T1000 (cell line): Measurements from ENCODE around the gene VAV3.

Experiments used
- DNase-seq: peaks from one replicate; lab custom pipeline; 2025; ENCODE audit warnings: mixed read lengths; lab: John Stamatoyannopoulos, UW

The VAV3 gene

DNA sequence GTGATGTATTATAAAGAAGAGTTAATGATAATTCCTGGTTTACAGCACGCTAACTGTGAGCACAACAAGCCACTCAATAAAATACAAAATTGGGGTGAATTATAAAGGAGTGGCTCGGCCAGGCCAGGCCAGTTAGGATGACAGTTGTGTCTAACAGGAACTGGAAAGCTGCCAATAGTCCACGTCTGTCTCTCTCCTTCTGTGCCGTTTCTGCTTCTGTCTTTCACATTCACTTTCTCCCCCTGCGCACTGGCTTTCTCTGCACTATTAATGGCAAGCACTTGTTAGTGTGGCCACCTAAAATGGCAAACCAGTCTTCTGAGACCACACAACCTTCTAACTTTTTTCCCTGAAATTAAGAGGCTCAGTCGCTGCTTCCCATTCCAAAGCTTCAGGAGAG is 429.9 kb downstream of the VAV3 start:
- DNase-seq = no peak

DNA sequence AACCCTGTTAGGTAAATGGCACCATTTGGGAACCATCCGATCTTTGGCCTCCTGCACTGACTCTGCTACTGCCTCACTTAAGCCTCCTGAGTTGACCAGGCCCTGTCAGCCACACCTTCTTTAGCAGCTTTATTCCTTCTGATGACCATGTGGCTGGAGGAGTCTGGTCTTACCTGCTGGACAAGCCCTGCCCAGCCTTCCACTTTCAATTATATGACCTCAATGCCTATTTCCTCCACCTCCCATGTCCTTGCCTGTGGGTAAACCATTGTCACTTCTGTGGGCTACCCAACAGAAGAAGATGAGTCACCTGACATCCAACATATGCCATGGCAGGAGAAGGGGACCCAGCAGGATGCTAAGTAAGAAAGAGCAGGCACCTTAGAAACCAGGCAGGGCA is 430.3 kb downstream of the VAV3 start:
- DNase-seq = no peak

DNA sequence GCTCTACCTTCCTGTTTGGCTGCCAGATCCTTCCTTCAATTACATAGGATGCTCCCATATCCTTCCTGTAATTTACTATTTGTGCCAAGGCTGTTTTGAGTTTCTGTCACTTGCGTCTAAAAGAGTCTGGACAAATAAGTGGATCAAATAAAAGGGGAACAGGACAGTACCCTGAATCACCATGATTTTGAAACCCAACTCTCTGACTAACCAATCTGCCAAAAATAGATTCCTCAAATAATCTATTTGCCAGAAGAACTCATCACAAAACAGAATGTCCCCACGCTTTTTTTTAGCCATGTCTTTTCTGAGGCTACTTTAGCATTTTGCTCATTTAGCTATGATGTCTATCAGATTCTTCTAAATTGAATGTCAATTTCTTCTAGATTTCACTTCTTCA is 431.5 kb downstream of the VAV3 start:
- DNase-seq = no peak

DNA sequence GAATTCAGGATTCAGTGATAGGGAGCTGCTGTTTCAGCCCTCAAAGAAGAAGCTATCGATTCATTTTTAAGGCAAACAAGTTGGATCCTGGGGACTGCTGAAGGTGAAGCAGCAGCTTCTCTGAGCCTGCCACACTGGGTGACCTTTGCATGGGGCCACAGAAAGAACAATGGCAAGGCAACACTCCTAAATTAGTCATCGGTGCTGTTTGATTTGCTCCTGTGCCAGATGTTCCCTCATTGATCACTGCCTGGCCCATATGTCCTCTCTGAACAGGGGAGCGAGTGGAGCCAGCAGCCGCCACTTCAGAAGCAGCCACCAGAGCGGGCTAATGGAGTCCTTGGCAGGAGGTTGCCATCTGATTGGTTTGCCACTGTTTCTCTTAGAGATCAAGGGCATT is 432.7 kb downstream of the VAV3 start:
- DNase-seq = no peak

DNA sequence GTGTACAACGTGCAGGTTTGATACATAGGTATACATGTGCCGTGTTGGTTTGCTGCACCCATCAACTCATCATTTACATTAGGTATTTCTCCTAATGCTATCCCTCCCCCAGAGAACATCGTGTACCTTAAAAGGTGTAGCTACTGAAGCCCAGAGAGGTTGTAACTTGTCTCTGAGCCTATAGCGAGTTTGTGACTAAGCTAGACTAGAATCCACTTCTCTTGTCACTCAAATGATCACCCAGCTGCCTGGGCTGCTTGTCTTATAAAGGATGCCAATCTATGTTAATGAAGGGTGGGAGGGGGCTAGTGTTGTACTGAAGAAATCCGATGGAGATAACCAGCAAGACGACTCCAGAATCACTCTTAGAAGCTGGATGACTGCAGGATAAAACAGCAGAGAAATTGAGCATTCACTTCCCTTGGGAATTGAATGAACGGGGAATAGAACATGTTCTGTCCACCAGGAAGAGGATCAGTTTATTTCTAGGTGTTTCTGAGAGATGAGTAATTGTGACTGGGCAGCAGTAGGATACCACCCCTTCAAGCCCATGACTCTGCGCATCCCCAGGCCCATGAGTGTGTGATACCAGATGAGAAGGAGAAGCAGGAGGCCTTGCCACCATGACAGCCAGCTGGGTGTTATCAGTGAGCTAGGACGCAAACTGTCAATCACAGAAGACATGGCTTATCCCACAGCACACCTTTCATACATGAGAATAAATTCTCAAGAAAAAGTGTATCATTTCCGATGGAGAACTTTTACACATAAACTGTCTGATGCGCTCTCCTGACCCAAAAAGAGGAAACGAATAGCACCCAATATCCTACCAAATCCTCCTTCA is 433.7 kb downstream of the VAV3 start:
- DNase-seq = no peak

DNA sequence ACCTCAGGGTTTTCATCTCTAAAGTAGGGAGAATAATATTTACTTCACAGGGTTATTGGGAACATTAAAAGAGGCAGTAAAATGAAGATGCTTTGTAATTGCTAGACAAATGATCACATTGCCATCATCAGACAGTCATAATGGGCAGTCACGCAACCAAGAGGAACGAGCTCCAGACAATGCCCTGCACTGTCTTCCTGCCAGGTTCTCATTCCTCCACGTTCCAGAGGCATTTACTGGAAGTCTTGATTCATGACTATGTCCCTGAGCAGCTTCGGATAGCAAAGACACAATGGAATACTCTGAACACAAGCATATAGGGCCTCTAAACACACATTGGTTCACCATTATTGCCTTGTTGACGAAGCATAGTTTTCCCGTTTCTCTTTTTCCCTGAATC is 434.4 kb downstream of the VAV3 start:
- no peak for DNase-seq

DNA sequence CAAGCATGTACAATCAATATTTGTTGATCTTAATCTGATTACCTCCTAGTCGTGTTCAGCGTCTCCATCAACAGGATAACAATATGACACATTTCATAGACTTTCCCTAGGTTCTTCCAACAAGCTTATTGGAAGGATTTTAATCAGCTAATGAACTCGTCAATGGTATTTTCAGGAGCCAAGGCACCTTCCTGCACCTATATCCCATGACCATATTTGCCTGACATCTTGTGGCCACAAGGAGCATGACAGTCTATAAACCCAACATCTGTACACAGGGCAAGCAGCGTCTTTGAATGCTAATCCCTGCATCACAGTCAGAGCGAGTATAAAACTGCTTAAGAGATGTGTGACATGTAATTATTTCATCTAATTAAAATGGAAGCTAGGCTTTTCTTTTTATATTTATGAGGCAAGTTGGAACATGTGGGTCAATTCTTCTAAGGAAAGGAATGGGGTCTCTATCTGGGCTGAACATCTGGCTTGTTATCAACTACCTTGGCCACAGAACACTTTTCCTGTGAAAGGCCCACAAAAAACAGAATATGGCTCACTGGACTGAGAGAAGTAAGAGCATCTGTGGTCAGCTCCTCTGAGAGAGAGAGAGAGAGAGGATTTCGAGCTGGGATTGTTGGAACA is 435.4 kb downstream of the VAV3 start:
- DNase-seq = no peak

DNA sequence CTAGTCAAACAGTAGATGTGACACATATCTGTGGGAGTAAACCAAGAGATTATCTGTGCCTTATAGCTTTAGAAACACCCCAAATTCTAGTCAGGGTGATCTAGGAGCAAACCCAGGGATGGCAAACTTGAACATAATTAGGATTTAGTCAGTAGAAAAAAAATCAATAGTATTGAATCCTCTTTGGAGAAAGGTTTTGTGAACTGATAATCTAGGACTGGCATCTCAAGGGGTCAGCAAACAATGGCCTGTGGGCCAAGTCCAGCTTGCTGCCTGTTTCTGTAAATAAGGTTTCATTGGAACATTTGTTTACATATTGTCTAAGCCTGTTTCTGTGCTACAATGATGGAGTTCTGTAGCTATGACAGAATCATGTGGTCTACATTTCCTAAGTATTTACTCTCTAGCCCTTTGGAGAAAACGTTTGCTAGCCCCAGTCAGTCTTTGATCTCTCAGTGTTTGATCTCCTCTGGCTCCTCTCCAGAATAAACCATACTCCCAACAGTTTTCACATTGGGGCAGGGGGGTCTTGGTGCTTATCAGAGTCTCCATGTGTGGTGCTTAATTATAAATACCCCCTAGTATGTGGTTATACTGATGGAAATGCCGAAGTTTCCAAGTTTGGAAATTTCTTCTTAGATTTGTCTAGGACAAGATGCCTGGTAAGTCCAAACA is 438.3 kb downstream of the VAV3 start:
- no peak for DNase-seq

DNA sequence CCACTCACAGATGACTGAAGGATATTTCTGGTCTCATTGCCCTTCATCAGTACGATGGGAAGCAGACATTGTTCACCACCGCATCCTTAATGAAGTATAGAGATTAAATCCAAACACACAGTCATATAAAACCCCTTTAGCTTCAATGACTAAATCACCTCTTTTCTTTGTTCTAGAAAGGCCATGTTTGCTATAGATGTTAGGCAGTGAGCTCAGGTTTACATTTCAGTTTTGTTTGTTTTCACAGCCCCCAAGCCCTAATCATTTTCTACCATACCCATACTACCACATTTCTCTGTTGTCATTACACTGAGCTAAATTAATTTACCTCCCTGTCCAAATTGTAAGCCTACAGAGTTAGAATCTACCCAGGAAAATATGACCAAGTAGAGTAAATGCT is 439.0 kb downstream of the VAV3 start:
- DNase-seq = no peak

DNA sequence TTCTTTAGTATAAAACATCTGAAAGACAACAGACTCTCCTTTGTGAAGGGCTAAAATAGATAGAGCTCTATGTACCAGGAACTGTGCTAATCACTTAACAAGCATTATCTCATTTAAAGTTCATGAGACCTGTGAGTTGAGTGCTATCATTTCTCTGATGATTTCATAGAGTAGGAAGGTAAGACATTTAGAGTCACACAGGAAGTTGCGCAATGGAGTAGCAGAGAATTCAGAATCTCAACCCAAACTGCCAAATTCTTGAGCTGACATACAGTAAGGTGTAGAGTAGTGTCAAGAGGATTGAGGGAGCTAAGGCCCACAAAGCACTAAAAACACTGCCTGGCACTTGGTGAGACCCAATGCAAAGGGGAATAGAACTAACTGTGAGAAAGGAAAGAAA is 439.8 kb downstream of the VAV3 start:
- no peak for DNase-seq

DNA sequence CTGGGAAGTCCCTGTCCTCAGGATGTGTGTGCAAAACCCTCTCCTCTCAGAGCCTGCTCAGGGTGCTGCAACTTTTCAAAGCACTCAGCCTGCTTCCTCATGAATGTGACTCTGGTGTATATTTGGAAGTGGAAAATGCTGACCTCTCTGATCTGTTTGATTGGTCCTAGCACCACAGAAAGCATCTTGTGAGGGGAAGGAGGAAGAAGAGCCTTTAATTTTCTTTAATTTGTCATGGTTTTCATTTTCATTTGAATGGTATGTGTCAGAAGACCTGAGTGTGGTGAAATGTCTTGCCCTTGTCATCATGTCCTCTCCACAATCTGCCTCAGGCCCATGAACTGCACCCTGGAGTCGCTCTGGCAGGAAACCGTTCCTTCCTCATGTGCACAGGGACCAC is 440.7 kb downstream of the VAV3 start:
- DNase-seq = no peak

DNA sequence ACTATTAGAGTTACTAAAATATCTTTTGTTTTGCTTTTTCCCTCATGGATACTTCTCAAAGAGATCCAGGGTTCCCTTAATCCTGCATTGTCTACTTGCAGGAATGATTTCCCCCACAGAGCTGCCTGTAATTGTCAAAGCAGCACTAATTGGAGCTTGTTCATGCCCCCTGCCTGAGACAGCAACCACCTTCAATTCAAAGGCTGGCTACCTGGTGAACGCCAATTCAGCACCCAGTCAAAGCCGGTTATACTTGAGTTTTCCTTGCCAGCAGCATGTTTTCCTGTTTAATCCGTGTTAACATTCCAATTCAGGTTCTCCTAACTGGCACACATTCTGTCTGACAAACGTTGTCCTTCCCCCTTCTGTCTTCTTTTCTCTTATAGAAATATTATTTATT is 441.2 kb downstream of the VAV3 start:
- no peak for DNase-seq

DNA sequence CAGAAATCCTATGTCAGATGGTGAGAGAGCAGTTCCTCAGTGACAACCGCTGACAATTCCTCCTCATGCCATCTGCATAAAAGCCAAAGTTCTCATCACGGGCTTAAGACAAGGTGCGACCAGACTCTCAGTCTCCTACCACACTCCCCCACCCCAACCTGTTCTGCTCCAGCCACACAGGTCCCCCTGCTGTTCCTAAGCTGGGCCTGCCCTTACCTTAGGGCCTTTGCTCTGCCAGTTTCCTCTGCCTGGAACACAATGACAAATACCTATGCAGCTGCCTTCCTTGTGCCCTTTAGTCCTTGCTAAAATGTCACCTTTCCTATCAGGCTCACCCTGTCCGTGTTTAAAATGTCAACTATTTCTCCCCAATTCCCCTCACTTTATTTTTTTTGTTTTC is 441.9 kb downstream of the VAV3 start:
- DNase-seq = no peak
